Skeletal muscle cell (primary cell): ENCODE data around the gene LRRC2.
"Not testable (repeated sequence)": the region's sequence is repeated elsewhere in the genome, so short reads cannot be mapped to it uniquely, and the experiment has no call there.

Experiments
- DNase-seq: peaks from one replicate; pipeline ENCODE4 v3.0.0-alpha.2; 2010; ENCODE audit warnings: low read depth
- H3K4me3 ChIP-seq: 2 replicates; pipeline ENCODE4 v1.5.1; 2011; ENCODE audit warnings: low read depth, mild to moderate bottlenecking, control low read depth, low read length, moderate library complexity

The LRRC2 gene

DNA sequence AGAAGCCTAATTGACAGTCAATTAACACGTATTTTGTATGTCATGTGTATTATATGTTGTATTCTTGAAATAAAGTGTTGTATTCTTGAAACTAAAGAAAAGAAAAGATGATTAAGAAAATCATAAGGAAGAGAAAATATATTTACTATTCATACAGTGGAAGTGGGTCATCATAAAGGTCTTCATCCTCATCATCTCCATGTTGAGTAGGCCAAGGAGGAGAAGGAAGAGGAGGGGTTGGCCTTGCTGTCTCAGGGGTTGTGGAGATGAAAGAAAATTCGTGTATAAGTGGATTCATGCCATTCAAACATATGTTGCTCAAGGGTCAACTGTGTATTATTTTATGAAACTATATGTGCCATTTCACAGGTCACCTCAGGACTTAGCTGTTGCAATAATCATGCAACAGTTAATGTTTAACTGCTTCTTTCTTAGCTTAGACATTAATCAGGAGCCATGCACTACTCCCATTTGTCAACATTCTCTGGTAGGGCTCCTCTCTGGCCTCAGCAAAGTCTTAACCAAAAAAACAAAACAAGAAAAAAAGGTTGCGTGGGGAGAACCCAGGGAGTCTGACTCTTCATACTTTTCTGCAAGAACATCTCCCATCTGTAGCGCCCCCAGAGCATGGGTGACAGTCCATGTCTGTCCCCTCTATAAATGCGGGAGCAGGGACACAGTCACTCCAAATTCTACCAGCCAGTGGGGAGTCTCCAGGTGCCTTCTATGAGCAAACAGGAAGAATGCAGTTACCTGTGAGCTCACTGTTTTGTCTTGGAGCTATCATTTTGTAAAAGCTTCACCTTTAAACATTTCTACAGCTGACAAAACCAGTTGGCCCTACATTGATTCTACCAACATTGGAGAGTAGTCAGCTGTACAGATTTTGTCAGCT, 19.9 kb upstream of the LRRC2 start:
- H3K4me3 ChIP-seq: no peak overlapping the region
- no peak for DNase-seq

DNA sequence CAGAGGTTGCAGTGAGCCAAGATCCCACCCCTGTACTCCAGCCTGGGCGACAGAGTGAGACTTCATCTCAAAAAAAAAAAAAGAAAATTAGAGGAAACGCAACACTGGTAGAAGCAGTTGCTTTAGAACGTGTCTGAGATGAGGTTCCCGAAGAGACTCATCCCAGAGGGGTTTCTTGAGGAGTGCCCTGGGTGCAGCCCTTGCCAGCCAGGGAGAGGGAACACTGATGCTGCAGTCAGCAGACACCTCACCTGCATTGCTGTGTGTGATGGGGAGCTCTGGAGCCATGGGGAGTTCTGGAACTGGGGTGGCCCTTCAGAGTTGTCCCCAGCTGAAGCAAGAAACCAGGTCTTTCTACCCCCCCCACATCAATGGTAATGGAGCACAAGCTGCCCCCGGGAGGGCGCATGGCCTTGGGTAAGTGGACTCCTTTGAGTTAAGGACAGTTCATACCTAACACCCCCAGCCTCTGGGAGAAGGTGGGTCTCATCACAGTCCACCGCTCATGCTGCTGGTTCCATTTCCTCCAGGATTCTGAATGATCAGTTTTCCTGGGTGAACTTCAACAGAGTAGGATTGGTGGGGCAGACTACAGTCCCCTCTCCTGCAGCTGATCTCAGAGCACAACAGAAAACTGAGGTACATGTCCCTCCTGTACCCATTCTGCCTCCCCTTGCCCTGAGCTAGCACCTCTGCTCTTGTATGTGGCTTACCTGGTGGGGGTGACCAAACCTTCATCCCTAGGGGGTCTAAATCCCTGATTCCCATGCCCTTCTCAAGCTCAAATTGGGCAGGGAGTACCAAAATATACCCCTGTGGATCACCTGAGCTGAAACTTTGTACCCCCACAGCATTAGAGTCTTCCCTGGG, 18.7 kb upstream of the LRRC2 start:
- DNase-seq: no peak
- no peak overlapping the region for H3K4me3 ChIP-seq

DNA sequence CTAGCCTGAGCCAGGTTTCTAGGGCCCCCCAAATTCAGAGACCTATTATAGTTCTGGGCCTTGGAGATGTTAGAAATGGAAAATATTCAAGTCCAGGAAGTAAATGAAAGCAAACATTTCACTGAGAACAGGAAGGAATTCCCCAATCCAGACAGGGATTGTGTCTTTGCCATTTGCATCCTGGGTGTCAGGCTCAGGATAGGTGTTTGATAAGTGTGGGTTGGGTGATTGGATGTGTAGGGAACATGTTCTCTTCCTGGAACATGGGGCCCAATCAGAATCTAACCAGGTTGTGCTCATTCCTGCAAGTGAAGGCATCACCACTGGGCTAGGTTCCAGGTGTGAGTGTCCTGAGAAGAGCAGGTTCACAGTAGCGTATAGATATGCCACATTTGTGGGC, 14.6 kb upstream of the LRRC2 start:
- H3K4me3 ChIP-seq: no peak overlapping the region
- no peak for DNase-seq

DNA sequence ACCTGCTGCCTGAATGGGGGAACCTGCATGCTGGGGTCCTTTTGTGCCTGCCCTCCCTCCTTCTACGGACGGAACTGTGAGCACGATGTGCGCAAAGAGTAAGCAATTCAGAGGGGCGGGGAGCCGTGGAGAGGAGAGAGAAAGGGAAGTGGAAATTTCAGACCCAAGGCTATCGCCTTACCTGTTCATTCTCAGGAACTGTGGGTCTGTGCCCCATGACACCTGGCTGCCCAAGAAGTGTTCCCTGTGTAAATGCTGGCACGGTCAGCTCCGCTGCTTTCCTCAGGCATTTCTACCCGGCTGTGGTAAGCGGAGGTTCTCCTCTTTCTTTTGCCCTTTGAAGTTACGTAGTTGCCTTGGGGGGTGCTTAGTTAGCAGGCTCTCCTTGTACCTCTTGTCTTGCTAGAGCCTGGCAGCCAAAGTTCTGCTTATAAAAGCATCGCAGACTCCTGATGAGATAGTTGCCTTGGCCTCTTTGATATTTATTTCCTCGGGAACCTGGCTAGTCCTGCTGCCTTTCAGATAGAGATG, 13.7 kb upstream of the LRRC2 start:
- H3K4me3 ChIP-seq: no peak overlapping the region
- no peak for DNase-seq

DNA sequence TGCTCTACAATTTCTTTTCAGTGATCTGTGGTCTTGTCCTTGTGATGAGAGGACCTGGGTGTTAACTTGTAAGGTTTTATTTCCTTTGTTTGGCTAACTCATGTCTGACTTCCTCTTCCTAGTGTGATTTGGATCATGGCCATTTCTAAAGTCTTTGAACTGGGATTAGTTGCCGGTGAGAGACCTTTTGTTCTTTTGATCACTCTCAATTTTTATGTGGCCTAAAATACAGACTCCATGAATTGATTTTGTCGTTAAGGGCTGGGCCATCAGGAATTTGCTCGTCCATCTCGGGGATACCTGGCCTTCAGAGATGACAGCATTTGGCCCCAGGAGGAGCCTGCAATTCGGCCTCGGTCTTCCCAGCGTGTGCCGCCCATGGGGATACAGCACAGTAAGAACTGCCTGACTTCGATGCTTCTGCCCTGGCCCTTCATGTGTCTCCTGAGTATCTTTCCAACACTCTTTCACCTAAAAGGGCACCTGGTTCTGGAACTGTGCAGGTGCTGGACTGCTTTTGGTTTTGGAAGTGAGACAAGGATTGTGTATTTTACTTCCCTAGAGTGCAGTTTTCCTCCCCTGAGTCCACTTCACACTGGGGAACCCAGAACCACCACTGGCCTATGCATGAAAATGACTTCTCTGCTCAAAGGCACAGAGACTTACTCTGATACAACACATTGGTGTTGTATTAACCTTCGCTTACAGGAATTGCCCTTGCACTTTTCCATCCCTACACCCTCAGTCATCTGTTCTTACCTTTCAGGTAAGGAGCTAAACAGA, 13.1 kb upstream of the LRRC2 start:
- no peak for DNase-seq
- H3K4me3 ChIP-seq: no peak overlapping the region

DNA sequence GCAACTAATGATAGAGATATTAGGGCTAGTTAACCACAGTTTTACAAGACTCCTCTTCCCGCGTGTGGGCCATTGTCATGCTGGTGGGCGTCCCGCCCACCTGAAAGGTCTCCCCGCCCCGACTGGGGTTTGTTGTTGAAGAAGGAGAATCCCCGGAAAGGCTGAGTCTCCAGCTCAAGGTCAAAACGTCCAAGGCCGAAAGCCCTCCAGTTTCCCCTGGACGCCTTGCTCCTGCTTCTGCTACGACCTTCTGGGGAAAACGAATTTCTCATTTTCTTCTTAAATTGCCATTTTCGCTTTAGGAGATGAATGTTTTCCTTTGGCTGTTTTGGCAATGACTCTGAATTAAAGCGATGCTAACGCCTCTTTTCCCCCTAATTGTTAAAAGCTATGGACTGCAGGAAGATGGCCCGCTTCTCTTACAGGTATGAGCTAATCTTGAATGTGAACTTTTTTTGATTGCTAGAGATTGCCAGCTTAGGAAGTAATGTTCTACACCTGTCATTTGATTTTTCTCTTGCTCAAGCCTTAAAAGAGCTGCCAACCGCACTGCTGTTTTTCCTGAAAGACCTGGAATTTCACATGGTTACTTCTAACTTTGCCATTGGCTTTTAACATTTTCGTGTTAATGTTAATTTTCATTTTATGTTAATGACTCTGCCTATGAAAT, 11.6 kb upstream of the LRRC2 start:
- not testable (repeated sequence) for DNase-seq, H3K4me3 ChIP-seq

DNA sequence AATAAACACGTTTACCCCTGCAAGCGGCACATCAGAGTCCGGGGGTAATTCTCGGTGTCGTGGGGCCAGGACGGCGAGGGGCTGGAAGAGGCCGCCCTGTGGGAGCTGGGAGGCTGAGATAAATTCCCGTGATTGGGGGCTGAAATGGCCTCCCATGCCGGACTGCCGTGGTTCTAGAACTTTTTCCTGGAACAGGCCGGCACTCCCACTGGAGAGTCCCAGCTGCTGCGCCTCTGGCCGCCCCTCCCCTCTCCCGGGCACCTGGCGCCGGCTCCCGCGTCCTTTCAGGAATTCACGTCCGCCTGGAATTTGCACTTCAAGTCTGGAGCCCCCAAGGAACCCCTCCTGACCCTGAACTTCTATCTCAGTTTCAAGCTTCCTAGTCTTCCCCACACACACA, 10.8 kb upstream of the LRRC2 start:
- H3K4me3 ChIP-seq: no peak overlapping the region
- DNase-seq: no peak

DNA sequence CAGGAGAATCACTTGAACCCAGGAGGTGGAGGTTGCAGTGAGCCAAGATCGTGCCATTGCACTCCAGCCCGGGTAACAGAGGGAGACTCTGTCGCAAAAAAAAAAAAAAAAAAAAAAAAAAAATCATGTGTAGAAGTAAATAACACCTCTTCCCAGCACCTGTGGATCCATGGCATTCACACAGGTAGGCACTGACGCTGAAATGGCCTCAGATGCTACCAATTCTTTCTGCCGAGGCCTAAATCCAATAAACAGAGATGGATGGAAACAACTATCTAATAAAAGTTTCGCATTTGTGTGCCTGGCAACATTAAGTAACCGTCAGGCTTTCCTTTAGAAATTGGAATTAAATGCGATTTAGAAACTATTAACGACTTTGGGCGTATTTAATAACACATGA, 10.3 kb upstream of the LRRC2 start:
- DNase-seq: no peak
- no peak overlapping the region for H3K4me3 ChIP-seq

DNA sequence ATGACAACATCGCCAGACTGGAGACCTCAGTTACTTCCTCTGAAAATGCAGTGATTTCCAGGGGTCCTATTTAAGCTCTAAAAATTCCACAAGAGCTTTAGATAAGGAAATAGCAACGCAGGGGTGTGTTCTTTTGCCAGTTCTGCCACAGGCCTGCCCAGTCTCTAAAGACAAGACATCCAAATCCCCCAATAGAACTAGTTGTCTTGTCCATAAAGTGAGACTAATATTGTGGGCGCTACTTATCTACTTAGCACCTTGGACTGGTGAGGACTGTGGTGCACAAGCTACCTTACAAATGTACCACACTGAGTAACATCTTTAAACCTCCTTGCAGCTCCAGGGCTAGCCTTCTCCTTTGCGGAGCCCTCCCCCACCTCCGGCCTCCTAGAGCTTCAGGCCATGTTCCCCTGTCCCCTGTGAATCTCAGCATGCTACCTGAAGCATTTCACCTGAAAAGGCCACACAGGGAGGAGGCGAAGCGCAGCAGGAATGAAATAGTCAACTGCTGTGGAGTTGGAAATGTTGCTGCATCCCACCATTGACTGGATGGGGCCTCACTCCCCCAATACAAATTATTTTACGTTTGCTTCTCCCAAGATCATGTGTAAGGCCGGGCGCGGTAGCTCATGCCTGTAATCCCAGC, 9.6 kb upstream of the LRRC2 start:
- DNase-seq: no peak

DNA sequence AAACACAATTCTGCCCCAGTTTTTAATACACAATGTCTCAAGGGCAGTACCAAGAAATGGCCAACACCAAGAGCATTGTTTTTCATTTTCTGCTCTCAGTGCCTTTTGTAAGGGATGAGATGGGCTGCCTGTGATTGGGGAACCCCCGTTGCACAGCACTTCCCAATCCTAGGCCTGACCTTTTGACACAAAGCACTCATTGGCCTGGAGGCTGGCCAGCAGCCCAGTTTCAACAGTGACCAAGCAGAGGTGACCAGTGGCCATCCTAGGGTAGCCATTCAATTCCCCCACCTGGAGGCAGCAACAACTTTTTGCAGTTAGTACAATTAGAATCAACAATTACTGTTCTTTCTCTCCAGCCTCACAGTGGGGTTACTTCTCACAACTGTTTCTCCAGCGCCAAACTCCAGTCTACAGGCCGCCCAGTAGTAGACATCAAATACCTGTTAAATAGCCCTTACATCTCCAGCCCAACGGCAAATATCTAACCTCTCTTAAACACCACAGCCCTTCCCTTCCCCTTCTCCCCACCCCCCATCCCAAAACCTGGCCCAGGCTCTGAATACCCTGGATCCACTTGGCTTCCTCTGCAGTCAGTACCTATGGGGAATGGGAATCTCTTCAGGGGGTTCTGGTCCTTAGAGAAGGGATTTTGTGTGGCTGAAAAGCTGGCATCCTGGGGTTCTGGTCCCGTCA, 8.9 kb upstream of the LRRC2 start:
- no peak overlapping the region for H3K4me3 ChIP-seq
- DNase-seq: no peak

More for the DNA sequence above, 9.6 kb upstream of the LRRC2 start:
- H3K4me3 ChIP-seq: no peak overlapping the region

DNA sequence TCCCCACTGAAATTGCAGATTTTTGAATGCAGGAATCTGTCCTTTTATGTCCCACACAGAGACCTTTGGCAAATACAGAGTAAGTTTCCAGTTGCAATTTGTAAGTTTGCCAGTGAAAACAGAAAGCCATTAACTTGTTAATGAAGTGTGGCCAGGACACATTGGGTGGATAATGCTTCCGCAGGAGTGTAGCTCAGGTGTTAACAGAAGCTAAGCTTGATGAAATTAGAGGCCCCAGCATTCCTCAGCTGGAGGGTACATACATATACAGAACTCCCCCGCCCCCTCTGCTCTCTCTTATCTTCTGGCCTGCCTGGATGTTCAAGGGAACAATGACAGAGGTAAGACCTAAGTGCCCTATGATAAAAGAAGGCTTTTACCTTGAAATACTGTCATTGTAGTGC, 8.1 kb upstream of the LRRC2 start:
- H3K4me3 ChIP-seq: no peak overlapping the region
- DNase-seq: no peak

DNA sequence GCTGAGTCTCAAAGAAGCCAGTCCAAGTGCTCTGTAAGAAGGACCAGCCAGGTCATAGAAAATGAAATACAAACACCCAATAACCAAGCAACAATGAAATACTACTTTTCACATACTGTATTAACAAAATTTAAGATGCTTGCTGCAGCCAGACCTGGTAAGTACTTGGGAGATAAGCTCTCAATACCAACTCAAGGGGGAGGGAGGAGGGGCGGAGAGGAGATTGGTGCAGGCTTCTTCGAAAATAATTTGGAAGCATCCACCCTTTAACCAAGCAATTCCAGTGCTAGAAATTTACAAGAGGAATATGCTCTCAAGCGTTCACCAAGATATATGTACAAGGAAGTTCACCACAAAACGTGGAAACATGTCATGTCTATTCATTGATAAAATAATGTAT, 7.6 kb upstream of the LRRC2 start:
- H3K4me3 ChIP-seq: no peak overlapping the region
- no peak for DNase-seq

DNA sequence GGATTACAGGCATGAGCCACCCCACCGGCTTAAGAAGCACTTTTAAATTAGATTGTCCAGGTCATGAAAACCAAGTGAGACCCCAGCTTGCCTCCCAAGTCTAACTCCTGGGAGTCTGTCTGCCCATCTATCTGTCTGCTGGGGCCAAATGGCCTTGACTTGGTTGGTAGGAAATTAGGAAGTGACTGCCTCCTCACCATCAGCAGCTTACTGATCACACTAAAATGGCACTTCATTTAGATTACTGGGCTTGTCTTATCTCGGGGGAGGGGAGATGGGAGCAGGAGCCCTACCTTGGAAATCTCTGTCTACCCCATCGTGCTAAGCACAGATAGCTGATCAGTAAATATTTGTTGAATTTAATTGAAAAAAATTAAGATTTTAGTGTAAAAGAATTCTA, 5.6 kb upstream of the LRRC2 start:
- no peak overlapping the region for H3K4me3 ChIP-seq
- no peak for DNase-seq

DNA sequence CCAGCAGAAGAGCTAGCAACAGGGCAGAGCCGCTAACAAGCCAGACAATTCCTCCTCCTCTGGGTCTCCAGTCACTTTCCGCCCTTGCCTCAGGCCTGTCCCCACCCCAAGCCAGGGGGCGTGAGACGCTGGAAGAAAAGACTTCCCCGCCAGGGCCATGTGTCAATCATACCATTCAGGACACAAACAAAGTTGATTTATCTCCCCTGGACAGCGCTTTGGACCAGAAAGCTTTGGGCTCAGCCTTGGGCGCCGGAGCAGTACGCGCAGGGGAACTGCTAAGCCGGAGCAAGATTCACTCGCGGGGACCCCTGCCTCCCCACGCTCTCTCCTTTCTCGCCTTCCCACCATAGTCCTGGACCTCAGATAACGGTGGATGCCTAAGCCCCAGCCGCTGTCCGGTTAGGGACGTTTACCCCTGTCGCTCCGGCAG, 479 bp downstream of the LRRC2 start:
- H3K4me3 ChIP-seq: peak overlapping the region; percentile 54
- no peak for DNase-seq

DNA sequence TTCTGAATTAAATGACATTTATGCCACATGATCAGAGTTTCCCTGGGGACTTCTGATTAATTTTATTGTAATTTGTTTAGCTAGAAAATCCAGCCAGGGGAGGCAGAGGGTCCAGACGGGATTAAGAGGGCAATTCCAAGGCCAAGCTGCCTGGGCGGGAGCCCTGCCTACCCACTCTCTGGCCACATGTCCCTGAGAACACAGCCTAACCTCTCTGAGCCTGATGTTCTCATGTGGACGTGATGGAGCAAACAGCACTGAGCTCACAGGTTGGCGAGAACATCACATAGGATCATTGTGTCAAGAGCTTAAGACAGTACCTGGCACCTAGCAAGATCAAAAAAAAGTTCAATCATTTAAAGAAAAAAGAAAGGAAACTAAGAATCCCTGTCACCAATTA, 1.0 kb downstream of the LRRC2 start:
- no peak for DNase-seq
- no peak overlapping the region for H3K4me3 ChIP-seq

DNA sequence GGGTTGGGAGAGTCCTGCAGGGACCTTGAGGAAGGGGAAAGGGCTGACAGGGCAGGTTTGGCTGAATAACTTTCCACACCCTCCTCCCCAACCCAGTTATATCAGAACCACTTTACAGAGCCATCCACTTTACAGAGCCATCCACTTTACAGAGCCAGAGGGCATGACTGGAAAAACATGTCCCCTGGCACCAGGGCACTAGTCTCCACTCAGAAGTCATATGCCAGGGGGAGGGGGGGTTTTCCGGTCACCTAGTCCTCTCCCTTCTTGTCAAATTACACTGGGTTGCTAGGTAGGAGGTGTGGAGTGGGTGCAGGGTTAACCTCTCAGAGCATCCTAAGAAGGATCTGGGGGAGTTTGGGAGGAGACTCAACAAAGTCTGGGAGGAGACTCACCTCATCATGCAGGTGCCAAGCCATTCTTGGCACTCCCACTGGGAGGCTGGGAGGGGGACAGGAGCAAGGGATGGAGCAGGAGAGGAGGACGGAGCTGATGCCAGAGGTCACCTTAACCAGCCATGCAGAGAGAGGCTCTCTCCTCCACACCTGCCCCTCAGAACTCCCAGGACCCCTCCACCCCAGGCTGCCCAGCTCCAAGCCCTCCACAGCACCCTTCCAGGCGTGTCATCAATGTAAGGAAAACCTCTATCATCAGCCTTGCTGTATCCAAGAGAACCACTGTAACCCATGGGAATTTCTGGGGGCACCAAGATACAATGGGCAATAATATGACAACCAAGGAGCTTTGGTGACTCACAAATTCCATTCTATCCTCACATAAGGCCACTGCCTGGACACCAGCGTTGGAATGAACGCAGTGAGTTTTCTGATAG, 1.7 kb downstream of the LRRC2 start:
- no peak for DNase-seq
- no peak overlapping the region for H3K4me3 ChIP-seq

DNA sequence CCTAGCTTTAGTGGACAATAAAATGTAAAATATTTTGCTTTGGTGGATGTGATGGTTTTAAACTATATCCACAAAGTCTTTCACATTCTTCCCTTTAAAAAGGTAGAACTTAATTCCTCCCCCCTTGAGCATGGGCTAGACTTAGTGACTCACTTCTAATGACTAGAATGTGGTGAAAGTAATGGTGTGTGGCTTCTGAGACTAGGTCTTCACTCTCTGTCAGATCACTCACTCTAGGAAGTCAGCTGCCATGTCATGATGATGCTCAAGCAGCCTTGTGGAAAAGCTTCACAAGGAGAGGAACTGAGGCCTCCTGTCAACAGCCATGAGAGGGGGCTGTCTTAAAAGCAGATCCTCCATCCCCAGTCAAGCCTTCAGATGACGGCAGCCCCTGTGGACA, 4.2 kb downstream of the LRRC2 start:
- DNase-seq: no peak
- no peak overlapping the region for H3K4me3 ChIP-seq
